ENCODE results near the gene MYO1H.

MYO1H gene

GRCh38 chr12:109494348-109494881 is 146.7 kb downstream of the MYO1H start:
- DNase-seq (ENCODE audit: low read depth): no peak

GRCh38 chr12:109495012-109495411 is 147.3 kb downstream of the MYO1H start:
- no peak for DNase-seq (ENCODE audit: low read depth)

- no peak for DNase-seq (ENCODE audit: low read depth)
Observed at GRCh38 chr12:109496306-109496705, 148.6 kb downstream of the MYO1H start.

GRCh38 chr12:109497675-109498074 is 150.0 kb downstream of the MYO1H start:
- DNase-seq (ENCODE audit: low read depth): no peak

Measured in CMK (cell line).